Measurements from ENCODE around the gene C12orf57.

C12orf57 gene

GRCh38 chr12:6937481-6938352, 6.1 kb upstream of the C12orf57 start:
- DNase-seq (ENCODE audit: low read depth), result peak; percentile 93

GRCh38 chr12:6938353-6939190, 5.2 kb upstream of the C12orf57 start:
- no peak for DNase-seq (ENCODE audit: low read depth)

DNA sequence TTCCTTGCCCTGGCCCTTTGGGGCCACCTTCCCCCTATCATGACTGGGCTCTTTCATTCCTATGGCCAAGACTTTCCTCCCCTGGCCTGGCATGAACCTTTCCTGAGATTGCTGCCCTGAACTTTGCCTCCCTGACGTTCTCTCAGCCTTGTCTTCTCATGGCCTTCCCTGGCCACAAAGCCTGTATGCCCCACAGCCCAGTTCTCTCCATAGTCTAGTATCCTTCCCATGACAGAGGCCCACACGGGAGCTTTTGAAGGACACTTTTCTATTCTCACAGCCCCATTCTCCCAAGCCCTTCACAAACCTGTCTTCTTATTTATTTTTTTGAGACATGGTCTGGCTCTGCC, 4.7 kb upstream of the C12orf57 start:
- DNase-seq (ENCODE audit: low read depth), result no peak

- DNase-seq (ENCODE audit: low read depth), result no peak
Measured at GRCh38 chr12:6941267-6941666, 2.6 kb upstream of the C12orf57 start.

GRCh38 chr12:6941782-6942181, 2.0 kb upstream of the C12orf57 start:
- no peak for DNase-seq (ENCODE audit: low read depth)

DNA sequence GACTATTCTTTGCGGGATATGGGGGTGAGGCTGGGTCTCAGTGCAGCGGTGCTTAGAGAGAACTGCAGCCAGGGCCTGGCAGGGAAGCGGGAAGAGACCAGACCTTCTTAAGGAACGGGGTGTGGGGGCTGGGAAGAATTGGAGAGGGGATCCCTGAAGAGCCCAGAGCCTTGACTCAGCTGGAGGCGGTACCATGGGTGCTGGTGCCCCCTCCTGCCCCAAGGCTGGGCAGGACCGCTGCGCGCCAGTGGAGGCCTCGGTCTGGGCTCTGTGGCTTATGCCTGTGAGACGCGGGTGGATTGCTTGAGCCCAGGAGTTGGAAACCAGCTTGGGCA, 1.5 kb upstream of the C12orf57 start:
- no peak for DNase-seq (ENCODE audit: low read depth)

GRCh38 chr12:6943389-6943721, 467 bp upstream of the C12orf57 start:
- DNase-seq (ENCODE audit: low read depth), result peak; percentile 96

GRCh38 chr12:6944381-6945186, 762 bp downstream of the C12orf57 start:
- DNase-seq (ENCODE audit: low read depth), result peak; percentile 91

- no peak for DNase-seq (ENCODE audit: low read depth)
Measured at GRCh38 chr12:6945613-6946012, 1.8 kb downstream of the C12orf57 start.

DNA sequence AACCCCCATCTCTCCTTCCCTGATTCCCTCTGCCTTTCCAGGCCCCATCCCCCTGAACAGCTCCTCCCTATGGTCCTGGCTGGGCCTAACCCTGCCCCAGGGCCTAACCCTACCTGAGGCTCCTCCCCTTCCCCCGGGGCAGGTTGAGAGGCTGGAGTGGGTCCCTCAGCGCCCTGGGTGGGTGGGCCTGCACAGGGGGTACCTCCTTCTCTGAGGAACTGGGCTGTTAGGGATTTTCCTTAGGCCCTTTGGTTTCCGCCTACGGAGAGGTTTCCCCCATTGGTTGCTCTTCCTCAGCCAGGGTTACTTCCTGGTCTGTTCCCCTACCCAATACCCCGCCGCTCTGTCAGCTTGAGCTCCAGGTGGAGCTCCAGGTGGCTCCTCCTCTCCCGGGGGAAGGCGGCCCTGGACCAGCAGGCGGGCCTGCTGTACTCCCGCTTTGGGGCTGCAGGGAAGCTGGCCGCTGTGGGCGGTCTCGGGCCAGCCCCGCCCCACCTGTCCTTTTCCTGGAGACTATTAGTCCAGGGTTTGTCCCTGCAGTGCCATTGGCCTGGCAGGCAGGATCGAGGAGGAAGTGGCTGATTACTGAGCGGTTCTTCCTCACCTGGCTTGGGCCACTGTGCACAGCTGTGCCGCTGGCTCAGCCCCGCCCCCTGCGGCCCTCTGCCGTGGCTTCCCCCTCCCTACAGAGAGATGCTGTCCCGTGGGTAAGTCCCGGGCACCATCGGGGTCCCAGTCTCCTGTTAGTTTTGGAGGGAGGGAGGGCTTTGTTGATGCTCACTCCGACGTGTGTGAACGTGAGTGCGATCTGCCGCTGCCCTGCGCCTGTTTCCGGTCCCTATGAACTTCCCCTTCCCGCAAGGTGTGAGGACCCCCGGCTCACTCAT, 2.5 kb downstream of the C12orf57 start:
- no peak for DNase-seq (ENCODE audit: low read depth)

DNA sequence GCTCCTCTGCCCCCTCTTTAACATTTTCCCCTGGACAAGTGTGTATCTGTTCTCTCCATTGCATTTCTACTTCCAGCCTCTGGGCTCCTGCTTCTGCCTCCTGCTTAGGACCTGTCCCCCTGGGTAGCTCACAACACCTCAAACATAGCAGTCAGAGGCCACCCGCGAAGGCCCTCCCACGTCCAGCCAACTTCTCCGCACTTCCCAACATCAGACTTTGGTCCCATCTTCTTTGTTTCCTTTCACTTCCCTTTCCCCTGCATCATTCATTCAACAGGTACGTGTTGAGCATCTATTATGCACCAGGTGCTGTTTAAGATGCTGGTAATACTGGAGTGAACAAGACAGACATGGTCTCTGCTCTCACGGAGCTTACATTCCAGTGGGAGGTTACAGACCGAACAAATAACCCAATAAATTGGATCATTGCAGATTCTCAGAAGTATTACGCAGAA, 3.1 kb downstream of the C12orf57 start:
- no peak for DNase-seq (ENCODE audit: low read depth)

DNA sequence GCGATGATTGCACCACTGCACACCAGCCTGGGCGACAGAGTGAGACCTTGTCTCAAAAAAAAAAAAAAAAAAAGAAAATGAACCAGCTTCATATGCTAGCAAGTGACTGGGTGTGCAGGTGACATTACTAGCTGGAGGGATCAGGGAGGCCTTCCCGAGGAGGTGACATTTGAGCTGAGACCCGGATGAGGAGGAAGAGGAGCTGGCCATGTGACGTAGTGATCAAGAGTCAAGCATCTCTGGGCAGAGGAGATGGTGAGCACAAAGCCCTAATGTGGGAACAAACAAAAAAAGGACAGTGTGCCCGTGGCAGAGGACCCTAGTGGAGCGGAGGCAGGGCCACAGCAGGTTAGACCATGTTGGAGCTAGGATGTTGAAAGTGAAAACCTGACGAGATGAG, 3.8 kb downstream of the C12orf57 start:
- no peak for DNase-seq (ENCODE audit: low read depth)

DNA sequence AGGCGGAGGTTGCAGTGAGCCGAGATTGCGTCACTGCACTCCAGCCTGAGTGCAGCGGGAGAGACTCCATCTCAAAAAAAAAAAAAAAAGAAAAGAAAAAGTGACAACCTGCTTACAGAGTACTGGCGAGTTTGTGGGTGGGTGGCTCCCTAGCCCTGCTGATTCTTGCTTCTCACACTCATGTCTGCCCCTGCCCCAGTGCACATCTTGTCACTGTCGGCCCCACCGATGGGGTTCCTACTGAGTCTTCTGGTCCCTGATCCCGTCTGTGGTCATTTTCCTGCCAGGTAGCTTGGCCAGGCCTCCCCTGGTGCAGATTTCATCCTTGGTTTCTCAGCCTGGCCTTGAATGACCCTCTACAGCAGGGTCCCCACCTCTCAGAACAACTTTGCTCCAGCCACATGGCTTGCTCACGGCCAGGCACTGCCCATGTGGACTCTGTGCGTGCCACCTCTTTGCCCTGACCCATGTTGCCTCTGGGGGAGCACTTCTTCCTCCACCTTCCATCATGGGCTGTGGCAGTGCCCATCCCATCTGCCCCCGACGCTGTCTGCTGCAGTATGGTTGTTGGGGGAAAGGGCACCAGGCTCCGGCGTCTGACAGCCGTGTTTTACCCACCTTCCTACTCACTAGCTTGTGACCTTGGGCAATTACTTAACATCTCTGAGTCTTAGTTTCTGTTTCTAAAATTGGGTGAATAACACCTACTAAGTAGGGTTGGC, 5.2 kb downstream of the C12orf57 start:
- DNase-seq (ENCODE audit: low read depth), result no peak

- DNase-seq (ENCODE audit: low read depth), result no peak
Measured at GRCh38 chr12:6950401-6950801, 6.6 kb downstream of the C12orf57 start.

- no peak for DNase-seq (ENCODE audit: low read depth)
Measured at GRCh38 chr12:6950811-6951540, 7.2 kb downstream of the C12orf57 start, which contains the start of gene PTPN6. TSS of gene PTPN6 (plus strand) at chr12:6951356. CDS start at chr12:6951513, 157 bp downstream.

- DNase-seq (ENCODE audit: low read depth), result no peak
Measured at GRCh38 chr12:6951551-6952120, 7.8 kb downstream of the C12orf57 start.

DNA sequence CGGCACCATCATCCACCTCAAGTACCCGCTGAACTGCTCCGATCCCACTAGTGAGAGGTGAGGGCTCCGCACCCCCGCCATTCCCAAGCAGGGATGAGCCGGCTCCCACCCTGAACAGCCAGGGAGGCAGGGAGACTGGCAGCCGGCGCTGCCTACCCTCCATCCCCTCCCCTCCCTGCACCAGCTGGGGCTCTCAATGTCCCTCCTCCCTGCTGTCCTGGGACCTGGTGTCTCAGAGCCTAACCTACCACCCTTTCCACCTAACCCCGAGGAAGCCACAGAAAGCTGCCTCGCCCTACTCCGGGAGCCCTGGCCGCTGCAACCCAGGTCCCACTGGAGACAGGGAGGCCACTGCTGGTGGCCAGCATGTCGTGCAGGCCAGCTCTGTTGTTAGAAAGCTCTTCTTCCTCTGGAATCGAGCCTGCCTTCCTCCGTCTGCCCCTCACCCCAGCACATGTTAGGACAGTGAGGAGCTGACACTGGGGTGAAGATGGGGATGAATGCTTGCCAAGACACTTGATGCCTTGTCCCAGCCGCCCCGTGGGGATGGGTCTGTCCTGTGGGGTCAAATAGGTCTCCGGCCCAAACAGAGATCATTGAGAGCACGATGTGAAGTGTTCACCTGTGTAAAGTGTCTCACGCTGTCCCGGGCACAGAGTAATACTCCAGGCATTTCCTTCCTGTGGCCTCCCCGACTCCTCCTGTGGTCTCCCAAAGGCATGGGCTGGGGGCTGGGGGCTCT, 8.5 kb downstream of the C12orf57 start:
- DNase-seq (ENCODE audit: low read depth), result no peak

- no peak for DNase-seq (ENCODE audit: low read depth)
Measured at GRCh38 chr12:6952863-6953441, 9.1 kb downstream of the C12orf57 start.

Data from iris pigment epithelial cell (primary cell).